H1 (cell line): Measurements from ENCODE around the gene RPAP3. TPM values are rescaled to one million over a fixed set of nuclear protein-coding genes. Genes with fewer than 3 reads are reported as not detected.

Source experiments
- ATF2 ChIP-seq: IDR thresholded peaks from 2 replicates; pipeline ENCODE4 v1.6.1; 2012; ENCODE audit warnings: low read length, inconsistent platforms
- CHD1 ChIP-seq: IDR thresholded peaks from 2 replicates; pipeline ENCODE4 v1.6.1; 2012; ENCODE audit warnings: low read depth, low read length, improper control_type of control experiment
- CHD7 ChIP-seq: fragments of 300-600 bp; sonication (generic); IDR thresholded peaks from 2 replicates; pipeline ENCODE4 v1.7.1; 2012; ENCODE audit warnings: low read length, moderate library complexity, mild to moderate bottlenecking, inconsistent platforms; ENCODE audit not compliant: insufficient replicate concordance
- HDAC6 ChIP-seq: IDR thresholded peaks from one replicate; pipeline ENCODE4 v1.7.1; 2012; ENCODE audit warnings: low read depth, mild to moderate bottlenecking, inconsistent platforms, low read length, moderate library complexity
- MAX ChIP-seq: IDR thresholded peaks from 2 replicates; pipeline ENCODE4 v1.6.1; 2012; ENCODE audit warnings: inconsistent platforms
- SP2 ChIP-seq: IDR thresholded peaks from 2 replicates; pipeline ENCODE4 v1.6.1; 2012; ENCODE audit warnings: mild to moderate bottlenecking, low read length, inconsistent platforms
- TBP ChIP-seq: IDR thresholded peaks from 2 replicates; pipeline ENCODE4 v1.6.1; 2011; ENCODE audit warnings: low read depth, low read length, improper control_type of control experiment
- USF2 ChIP-seq: IDR thresholded peaks from 2 replicates; pipeline ENCODE4 v1.6.1; 2011; ENCODE audit warnings: low read length, improper control_type of control experiment
- polyA plus RNA-seq, 7 experiments: library from polyadenylated mRNA; depleted of rRNA in 3 of 7; stranded (reverse) in 5 of 7; unstranded in 2 of 7; fragments of >200 nt in 5 of 7; fragments of 200-250 nt in 2 of 7; gene quantifications; 1 replicate in 5 of 7; 2 replicates in 1 of 7; 4 replicates in 1 of 7; pipeline versions ENCODE4 v1.2.1 to v1.2.3, GENCODE V29; 2011 to 2013; ENCODE audit warnings: missing spikeins in 2 of 7, mixed read lengths in 2 of 7
- total RNA-seq: library from RNA; stranded (reverse); fragmentation: NEBNext Ultra II Directional; extraction: Animal tissue kit (Norgen Biotek cat#: 25700); gene quantifications from 2 replicates; pipeline ENCODE4 v1.2.1, GENCODE V29; 2021

The RPAP3 gene
- total and polyA plus RNA-seq, 2 of the 8 experiments (the other 6 are each of a cell fraction or from before 2014, with no cell fraction given): 6.4 to 60.5 TPM

GRCh38 chr12:47731723-47732122 is 25.9 kb upstream of the RPAP3 start (continued):
- no peak for TF ChIP-seq CHD7
- no peak for TF ChIP-seq USF2
- no peak for TF ChIP-seq ATF2
- TF ChIP-seq CHD1: no peak
- TF ChIP-seq TBP: no peak
- no peak for TF ChIP-seq HDAC6
- no peak for TF ChIP-seq MAX
- no peak for TF ChIP-seq SP2
